GM06990 (cell line): Measurements from ENCODE around the gene EN2.

Experiments
- DNase-seq: peaks from one replicate; pipeline ENCODE4 v3.0.0-alpha.2; 2011; ENCODE audit not compliant: insufficient read length; ENCODE audit errors: extremely low read depth
- H3K27me3 ChIP-seq: replicated peaks from 2 replicates; pipeline ENCODE4 v1.6.0; 2011; ENCODE audit warnings: low read length; ENCODE audit not compliant: control insufficient read depth, insufficient read depth
- H3K36me3 ChIP-seq: 2 replicates; pipeline ENCODE4 v1.5.1; 2011; ENCODE audit warnings: low read length; ENCODE audit not compliant: control insufficient read depth, insufficient read depth
- H3K4me3 ChIP-seq: replicated peaks from 2 replicates; pipeline ENCODE4 v1.5.1; 2011; ENCODE audit warnings: low read depth, mild to moderate bottlenecking, control low read depth, low read length
- TF ChIP-seq, protein P1 (sequence below): IDR thresholded peaks from 2 replicates; pipeline ENCODE4 v1.5.1; 2011; ENCODE audit warnings: low read length, control low read depth, mild to moderate bottlenecking, inconsistent platforms; ENCODE audit not compliant: insufficient read depth, poor library complexity, severe bottlenecking

EN2 gene

DNA sequence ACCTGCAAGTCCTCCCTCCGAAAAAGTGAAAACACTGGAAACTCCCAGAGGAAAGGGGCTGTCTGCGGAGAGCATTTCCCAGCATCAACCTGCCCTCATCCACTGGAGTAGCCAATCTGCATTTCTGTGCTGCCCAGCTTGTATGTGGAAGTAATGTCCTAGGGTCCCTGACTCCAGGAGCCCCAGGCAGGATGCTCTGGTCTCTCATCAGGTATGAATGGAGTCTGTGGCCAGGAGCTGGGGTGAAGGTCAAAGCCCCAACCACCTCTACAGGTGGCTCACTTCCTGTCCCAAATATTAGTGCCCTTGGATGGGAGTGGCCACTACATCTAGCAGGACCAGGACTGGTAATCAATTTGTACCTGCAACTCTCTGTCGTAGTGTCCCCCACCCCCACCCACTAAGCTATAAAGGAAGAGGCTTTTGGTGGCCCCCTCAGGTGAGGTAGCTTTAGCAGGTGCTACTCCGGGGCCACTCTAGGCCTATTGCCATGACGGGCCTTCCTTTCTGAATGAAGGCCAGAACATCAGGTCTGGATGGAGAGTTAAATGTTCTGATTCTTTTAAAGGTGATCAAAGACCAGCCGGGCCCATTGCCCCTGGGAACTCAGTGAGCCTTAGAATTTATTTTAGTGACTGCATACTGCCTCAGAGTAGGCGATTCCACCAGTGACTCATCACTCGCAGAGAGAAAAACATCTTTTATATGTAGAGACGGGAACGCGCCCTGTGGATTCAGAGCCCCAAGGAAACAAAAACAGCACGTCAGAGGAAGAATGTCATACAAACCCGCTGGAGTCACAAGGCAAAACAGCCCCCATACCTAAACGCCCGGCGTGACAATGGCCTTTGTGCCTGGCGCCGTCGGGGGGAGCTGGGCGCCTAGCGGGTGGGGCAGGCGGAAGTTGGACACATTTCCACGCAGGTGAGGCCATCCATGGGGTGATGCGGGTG, 13.0 kb downstream of the EN2 start:
- no peak for DNase-seq
- H3K36me3 ChIP-seq: no peaks in the 10 kb centered on the region
- H3K27me3 ChIP-seq: peaks cover 13% of the 10 kb centered on the region
- TF ChIP-seq, protein P1, sequence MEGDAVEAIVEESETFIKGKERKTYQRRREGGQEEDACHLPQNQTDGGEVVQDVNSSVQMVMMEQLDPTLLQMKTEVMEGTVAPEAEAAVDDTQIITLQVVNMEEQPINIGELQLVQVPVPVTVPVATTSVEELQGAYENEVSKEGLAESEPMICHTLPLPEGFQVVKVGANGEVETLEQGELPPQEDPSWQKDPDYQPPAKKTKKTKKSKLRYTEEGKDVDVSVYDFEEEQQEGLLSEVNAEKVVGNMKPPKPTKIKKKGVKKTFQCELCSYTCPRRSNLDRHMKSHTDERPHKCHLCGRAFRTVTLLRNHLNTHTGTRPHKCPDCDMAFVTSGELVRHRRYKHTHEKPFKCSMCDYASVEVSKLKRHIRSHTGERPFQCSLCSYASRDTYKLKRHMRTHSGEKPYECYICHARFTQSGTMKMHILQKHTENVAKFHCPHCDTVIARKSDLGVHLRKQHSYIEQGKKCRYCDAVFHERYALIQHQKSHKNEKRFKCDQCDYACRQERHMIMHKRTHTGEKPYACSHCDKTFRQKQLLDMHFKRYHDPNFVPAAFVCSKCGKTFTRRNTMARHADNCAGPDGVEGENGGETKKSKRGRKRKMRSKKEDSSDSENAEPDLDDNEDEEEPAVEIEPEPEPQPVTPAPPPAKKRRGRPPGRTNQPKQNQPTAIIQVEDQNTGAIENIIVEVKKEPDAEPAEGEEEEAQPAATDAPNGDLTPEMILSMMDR: no peak
- H3K4me3 ChIP-seq: no peak overlapping the region

DNA sequence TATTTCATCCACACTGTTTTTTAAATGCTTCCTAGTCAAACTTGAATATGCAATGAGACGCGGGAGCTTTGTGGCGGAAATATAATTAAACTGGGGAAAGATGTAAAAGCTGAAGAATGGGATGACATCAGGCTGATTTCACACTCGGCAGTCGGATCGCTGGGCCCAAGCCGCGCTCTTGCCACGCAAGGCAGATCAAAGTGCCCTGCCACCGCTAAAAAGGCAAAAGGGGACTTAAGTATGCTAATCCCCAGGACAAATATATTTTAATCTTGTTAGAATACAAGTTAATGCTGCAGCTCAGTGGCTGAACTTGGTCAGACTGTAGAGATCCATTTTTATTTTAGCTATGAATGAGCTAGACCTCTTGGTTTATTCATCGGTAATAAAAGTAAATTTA, 13.8 kb downstream of the EN2 start:
- H3K4me3 ChIP-seq: no peak overlapping the region
- no peaks in the 10 kb centered on the region for H3K36me3 ChIP-seq
- TF ChIP-seq, protein P1: no peak
- no peak for DNase-seq
- H3K27me3 ChIP-seq: peaks cover 10% of the 10 kb centered on the region

DNA sequence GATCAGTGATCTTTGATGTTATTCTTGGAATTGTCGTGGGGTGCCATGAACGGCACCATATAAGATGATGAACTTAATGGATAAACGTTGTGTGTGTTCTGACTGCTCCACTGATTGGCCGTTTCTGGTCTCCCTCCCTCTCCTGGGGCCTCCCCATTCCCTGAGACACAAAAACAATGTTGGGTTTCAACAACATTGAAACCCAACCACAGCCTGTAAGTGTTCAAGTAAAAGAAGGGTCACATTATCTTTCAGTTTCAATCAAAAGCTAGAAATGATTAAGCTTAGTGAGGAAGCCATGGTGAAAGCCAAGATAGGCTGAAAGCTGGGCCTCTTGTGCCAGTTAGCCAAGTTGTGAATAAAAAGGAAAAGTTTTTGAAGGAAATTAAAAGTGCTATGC, 19.5 kb downstream of the EN2 start:
- TF ChIP-seq, protein P1: no peak
- DNase-seq: no peak
- Histone ChIP-seq H3K36me3 (no peaks in the 10 kb centered on the region), H3K4me3 (no peak overlapping the region), H3K27me3 (peaks cover 7% of the 10 kb centered on the region)

DNA sequence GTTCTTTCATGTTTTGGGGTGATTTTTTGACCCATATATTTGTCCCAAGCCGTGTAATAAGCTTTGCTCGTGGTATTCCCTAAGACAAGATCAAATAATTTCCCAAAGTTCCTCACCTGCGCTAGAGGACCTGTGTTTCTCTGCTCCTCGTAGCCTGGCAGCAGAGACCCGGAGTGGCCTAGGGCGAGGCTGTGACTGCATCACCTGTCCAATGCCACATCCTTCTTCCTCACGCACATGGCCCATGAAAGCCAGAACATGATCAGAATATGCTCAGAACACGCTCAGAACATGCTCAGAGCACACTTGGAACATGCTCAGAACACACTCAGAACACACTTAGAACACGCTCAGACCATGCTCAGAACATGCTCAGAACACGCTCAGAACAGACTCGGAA, 23.8 kb downstream of the EN2 start:
- TF ChIP-seq, protein P1: no peak
- H3K27me3 ChIP-seq: peaks cover 3% of the 10 kb centered on the region; the same call in 1 of the 2 replicates

DNA sequence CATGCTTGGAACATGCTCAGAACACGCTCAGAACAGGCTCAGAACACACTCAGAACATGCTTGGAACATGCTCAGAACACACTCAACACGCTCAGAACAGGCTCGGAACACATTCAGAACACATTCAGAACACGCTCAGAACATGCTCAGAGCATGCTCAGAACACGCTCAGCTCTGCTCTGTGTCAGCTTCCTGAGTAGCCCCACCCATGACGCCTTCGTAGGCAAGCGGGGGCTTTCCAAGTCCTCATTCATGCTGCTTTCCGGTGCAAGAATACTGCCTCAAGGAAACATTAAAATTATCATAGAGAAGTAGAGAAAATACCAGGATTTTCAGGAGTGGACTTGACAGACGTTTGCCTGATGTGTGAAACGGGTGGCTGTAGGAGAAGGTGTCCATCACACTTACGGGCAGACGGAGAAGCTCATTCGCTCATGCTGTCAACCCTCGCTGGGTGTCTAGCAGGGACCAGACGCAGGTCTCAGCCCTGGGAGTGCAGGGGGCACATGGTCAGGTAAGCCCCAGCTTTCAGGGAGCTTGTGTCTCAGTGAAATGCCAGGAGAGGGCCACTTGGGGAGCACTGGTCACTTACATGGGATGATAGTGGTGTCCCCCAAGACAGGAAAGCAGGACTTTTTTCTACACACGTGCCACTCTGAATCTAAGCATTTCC, 24.7 kb downstream of the EN2 start:
- H3K27me3 ChIP-seq: peaks cover 3% of the 10 kb centered on the region; the same call in 1 of the 2 replicates
- TF ChIP-seq, protein P1: no peak
- H3K36me3 ChIP-seq: no peaks in the 10 kb centered on the region
- H3K4me3 ChIP-seq: no peak overlapping the region
- no peak for DNase-seq

More for the DNA sequence above, 23.8 kb downstream of the EN2 start:
- Histone ChIP-seq H3K4me3 (no peak overlapping the region), H3K36me3 (no peaks in the 10 kb centered on the region)
- DNase-seq: no peak
